ENCODE measurements around the gene URB1. TPM values are rescaled to one million over a fixed set of nuclear protein-coding genes. Genes with fewer than 3 reads are reported as not detected.
"Not testable (repeated sequence)": the region's sequence is repeated elsewhere in the genome, so short reads cannot be mapped to it uniquely, and the experiment has no call there.

URB1 gene
- total and polyA plus RNA-seq, 9 of the 15 experiments (the other 6 are each of a cell fraction or from before 2014, with no cell fraction given): 0.97 to 53.6 (median 21.5) TPM

DNA sequence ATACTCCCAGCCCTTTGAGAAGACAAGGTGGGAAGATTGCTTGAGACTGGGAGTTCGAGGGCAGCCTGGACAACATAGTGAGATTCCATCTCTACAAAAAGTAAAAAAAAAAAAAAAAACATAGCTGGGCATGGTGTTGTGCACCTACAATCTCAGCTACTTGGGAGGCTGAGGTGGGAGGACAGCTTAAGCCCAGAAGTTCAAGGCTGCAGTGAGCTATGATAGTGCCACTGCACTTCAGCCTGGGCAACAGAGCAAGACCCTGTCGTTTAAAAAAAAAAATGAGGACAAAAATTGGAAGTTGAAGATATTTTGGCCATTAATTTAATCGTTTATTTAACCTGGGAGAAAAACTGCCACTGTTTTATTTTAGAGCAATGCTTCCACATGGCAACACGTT is 1.1 kb downstream of the URB1 start (continued):
- TF ChIP-seq, protein P1, sequence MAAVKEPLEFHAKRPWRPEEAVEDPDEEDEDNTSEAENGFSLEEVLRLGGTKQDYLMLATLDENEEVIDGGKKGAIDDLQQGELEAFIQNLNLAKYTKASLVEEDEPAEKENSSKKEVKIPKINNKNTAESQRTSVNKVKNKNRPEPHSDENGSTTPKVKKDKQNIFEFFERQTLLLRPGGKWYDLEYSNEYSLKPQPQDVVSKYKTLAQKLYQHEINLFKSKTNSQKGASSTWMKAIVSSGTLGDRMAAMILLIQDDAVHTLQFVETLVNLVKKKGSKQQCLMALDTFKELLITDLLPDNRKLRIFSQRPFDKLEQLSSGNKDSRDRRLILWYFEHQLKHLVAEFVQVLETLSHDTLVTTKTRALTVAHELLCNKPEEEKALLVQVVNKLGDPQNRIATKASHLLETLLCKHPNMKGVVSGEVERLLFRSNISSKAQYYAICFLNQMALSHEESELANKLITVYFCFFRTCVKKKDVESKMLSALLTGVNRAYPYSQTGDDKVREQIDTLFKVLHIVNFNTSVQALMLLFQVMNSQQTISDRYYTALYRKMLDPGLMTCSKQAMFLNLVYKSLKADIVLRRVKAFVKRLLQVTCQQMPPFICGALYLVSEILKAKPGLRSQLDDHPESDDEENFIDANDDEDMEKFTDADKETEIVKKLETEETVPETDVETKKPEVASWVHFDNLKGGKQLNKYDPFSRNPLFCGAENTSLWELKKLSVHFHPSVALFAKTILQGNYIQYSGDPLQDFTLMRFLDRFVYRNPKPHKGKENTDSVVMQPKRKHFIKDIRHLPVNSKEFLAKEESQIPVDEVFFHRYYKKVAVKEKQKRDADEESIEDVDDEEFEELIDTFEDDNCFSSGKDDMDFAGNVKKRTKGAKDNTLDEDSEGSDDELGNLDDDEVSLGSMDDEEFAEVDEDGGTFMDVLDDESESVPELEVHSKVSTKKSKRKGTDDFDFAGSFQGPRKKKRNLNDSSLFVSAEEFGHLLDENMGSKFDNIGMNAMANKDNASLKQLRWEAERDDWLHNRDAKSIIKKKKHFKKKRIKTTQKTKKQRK (IDR thresholded peaks at IDR 0.05; ENCODE audit: borderline replicate concordance, low read depth, low read length): no peak
- TF ChIP-seq RBM14 (IDR thresholded peaks at IDR 0.05; ENCODE audit: borderline replicate concordance, insufficient read depth, low read depth, low read length): no peak

DNA sequence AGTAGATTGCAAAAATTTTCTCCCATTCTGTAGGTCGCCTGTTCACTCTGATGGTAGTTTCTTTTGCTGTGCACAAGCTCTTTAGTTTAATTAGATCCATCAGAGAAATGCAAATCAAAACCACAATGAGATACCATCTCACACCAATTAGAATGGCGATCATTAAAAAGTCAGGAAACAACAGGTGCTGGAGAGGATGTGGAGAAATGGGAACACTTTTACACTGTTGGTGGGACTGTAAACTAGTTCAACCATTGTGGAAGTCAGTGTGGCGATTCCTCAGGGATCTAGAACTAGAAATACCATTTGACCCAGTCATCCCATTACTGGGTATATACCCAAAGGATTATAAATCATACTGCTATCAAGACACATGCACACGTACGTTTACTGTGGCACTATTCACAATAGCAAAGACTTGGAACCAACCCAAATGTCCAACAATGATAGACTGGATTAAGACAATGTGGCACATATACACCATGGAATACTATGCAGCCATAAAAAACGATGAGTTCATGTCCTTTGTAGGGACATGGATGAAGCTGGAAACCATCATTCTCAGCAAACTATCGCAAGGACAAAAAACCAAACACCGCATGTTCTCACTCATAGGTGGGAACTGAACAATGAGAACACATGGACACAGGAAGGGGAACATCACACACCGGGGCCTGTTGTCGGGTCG is 2.1 kb downstream of the URB1 start:
- Histone ChIP-seq H3K4me3 (peak overlapping the region; percentile 97; the same call in 1 of the 2 replicates), H4K20me1 (replicated peaks; ENCODE audit: control insufficient read depth, insufficient read depth, low read length) (peaks cover 45% of the 10 kb centered on the region), H3K36me3 (ENCODE audit: control insufficient read depth, insufficient read depth, low read length) (peaks cover 52% of the 10 kb centered on the region; the same call in 2 of the 3 replicates), H3K79me2 (ENCODE audit: control insufficient read depth, insufficient read depth, low read length) (peaks cover 71% of the 10 kb centered on the region), H3K4me1 (replicated peaks in 1 of 2; ENCODE audit: control insufficient read depth in 2 of 2, insufficient read depth in 2 of 2, low read length in 2 of 2) (peaks cover 14 to 16% of the 10 kb centered on the region in 2 experiments; a peak in 3 of 5 replicates)
- FAIRE-seq; H3K27me3 ChIP-seq (ENCODE audit: control insufficient read depth in 2 of 2, insufficient read depth in 2 of 2, low read length in 2 of 2); H3K9me1 ChIP-seq (ENCODE audit: control insufficient read depth, insufficient read depth, low read length); H3K4me2 ChIP-seq (ENCODE audit: insufficient read depth, low read length); H2AFZ ChIP-seq (ENCODE audit: low read depth, low read length); H3K27ac ChIP-seq (ENCODE audit: extremely low read depth, low read depth, low read length); ATAC-seq; in situ Hi-C loops (cut with MboI); H3K9me3 ChIP-seq (replicated peaks; ENCODE audit: control insufficient read depth, insufficient read depth, low read depth, low read length); BruUV-seq (replicated peaks); H3K9ac ChIP-seq (ENCODE audit: insufficient read depth in 1 of 2, low read depth in 2 of 2, low read length in 2 of 2); CTCF ChIA-PET (ENCODE audit: low intra/inter-chr PET ratio); DNase-seq (ENCODE audit: extremely low read depth in 1 of 4, low spot score in 3 of 4): not testable (repeated sequence)
- POLR2A ChIA-PET: interaction anchor here (0.7 kb wide), 1 partner anchor 32 kb away, joined by 3 read pairs; no protein-coding TSS in a partner anchor
- WGBS (ENCODE audit: insufficient coverage, low coverage, missing lambda C conversion rate): 54% methylated on average over 3 of the region's 11 CpGs
- intact Hi-C loops (cut with micrococcal nuclease): loop anchor here (5.0 kb wide), 1 partner anchor 222 kb away; the partner anchor contains the start of gene CFAP298
